Kidney tubule cell (primary cell): ENCODE data around the gene TAF9B.
"Not testable (repeated sequence)": the region's sequence is repeated elsewhere in the genome, so short reads cannot be mapped to it uniquely, and the experiment has no call there.

Experiments
- DNase-seq: peaks from one replicate; pipeline ENCODE4 v3.0.0-alpha.2; 2018; ENCODE audit warnings: low spot score

The TAF9B gene

GRCh38 chrX:78139160-78140123 is at the start of gene TAF9B:
TSS of gene TAF9B (minus strand) at chrX:78139650. CDS start at chrX:78139611, 39 bp downstream.
- DNase-seq: peak; percentile 87

- DNase-seq: no peak
Observed at GRCh38 chrX:78182881-78183280, 43.4 kb upstream of the TAF9B start.

- no peak for DNase-seq
Observed at GRCh38 chrX:78181307-78181706, 41.9 kb upstream of the TAF9B start.

- DNase-seq: peak; percentile 7
Observed at GRCh38 chrX:78168065-78168464, 28.6 kb upstream of the TAF9B start.

- DNase-seq: no peak
Observed at GRCh38 chrX:78165425-78165824, 26.0 kb upstream of the TAF9B start.

GRCh38 chrX:78163175-78163574 is 23.7 kb upstream of the TAF9B start:
- not testable (repeated sequence) for DNase-seq

- not testable (repeated sequence) for DNase-seq
Observed at GRCh38 chrX:78160711-78161110, 21.3 kb upstream of the TAF9B start.

- DNase-seq: not testable (repeated sequence)
Observed at GRCh38 chrX:78157846-78158245, 18.4 kb upstream of the TAF9B start.

GRCh38 chrX:78157373-78157772 is 17.9 kb upstream of the TAF9B start:
- not testable (repeated sequence) for DNase-seq

GRCh38 chrX:78147002-78147540 is 7.6 kb upstream of the TAF9B start:
- DNase-seq: not testable (repeated sequence)

- DNase-seq: no peak
Observed at GRCh38 chrX:78140206-78140605, 756 bp upstream of the TAF9B start.

- no peak for DNase-seq
Observed at GRCh38 chrX:78133238-78133960, 6.1 kb downstream of the TAF9B start.

- no peak for DNase-seq
Observed at GRCh38 chrX:78131117-78131516, 8.3 kb downstream of the TAF9B start.

GRCh38 chrX:78130396-78130795 is 9.1 kb downstream of the TAF9B start:
- no peak for DNase-seq

GRCh38 chrX:78129714-78130113 is 9.7 kb downstream of the TAF9B start:
- DNase-seq: no peak

- DNase-seq: not testable (repeated sequence)
Observed at GRCh38 chrX:78125781-78126180, 13.7 kb downstream of the TAF9B start.

- DNase-seq: no peak
Observed at GRCh38 chrX:78125148-78125547, 14.3 kb downstream of the TAF9B start.

GRCh38 chrX:78124307-78124706 is 15.1 kb downstream of the TAF9B start:
- no peak for DNase-seq

- peak; percentile 85 for DNase-seq
Observed at GRCh38 chrX:78123190-78123589, 16.3 kb downstream of the TAF9B start.

- peak; percentile 37 for DNase-seq
Observed at GRCh38 chrX:78119521-78120227, 19.8 kb downstream of the TAF9B start.

- DNase-seq: no peak
Observed at GRCh38 chrX:78118628-78119027, 20.8 kb downstream of the TAF9B start.

- no peak for DNase-seq
Observed at GRCh38 chrX:78116766-78117165, 22.7 kb downstream of the TAF9B start.
